Liver (tissue), 3 donors: ENCODE measurements around the gene GDI1.

Source experiments
- CTCF ChIP-seq: fragments of 150-350 bp; IDR thresholded peaks from 2 replicates; pipeline ENCODE4 v1.5.1; 2017; ENCODE audit warnings: improper control_type of control experiment, low read depth, low read length; ENCODE audit not compliant: missing input control
- FOXA1 ChIP-seq: IDR thresholded peaks from 2 replicates; pipeline ENCODE4 v1.6.1; 2016; ENCODE audit warnings: antibody characterized with exemption
- MAX ChIP-seq: IDR thresholded peaks from 2 replicates; pipeline ENCODE4 v1.6.1; 2016; ENCODE audit warnings: antibody characterized with exemption
- RAD21 ChIP-seq, 2 donors: IDR thresholded peaks; 2 replicates each; pipeline ENCODE4 v1.6.1; 2016; ENCODE audit warnings: antibody characterized with exemption in 2 of 2, mild to moderate bottlenecking in 2 of 2
- REST ChIP-seq: IDR thresholded peaks from 2 replicates; pipeline ENCODE4 v1.6.1; 2016; ENCODE audit warnings: antibody characterized with exemption, mild to moderate bottlenecking
- TAF1 ChIP-seq: conservative IDR thresholded peaks from 2 replicates; pipeline ENCODE4 v1.6.1; 2016; ENCODE audit warnings: antibody characterized with exemption, mild to moderate bottlenecking
- YY1 ChIP-seq: IDR thresholded peaks from 2 replicates; pipeline ENCODE4 v1.6.1; 2016; ENCODE audit warnings: antibody characterized with exemption, mild to moderate bottlenecking
- donor health status: healthy.
- donor health status: healthy.

- no peak for TF ChIP-seq CTCF
- no peak for TF ChIP-seq RAD21 (IDR thresholded peaks at IDR 0.05)
- no peak for TF ChIP-seq REST
- TF ChIP-seq YY1, result no peak
- TF ChIP-seq TAF1, result no peak
- no peak for TF ChIP-seq FOXA1
- no peak for TF ChIP-seq MAX
Measured at GRCh38 chrX:154458954-154459778, 22.2 kb downstream of the GDI1 start.
